Gastrocnemius medialis (tissue), 4 donors: ENCODE measurements around the gene RILP. TPM values are rescaled to one million over a fixed set of nuclear protein-coding genes. Genes with fewer than 3 reads are reported as not detected.

Source experiments
- ATAC-seq, 2 donors: fragments of 150-250 bp; one replicate each; pipeline ENCODE4 v1.9.1; 2016
- DNase-seq, 2 donors: peaks; one replicate each; pipeline ENCODE4 v3.0.0-alpha.2; 2019
- H3K27ac ChIP-seq, 4 donors: fragments of 200-600 bp; sonication (generic); 1 replicate in 1 of 4; 2 replicates in 3 of 4; pipeline ENCODE4 v1.5.1; 2016 to 2018; ENCODE audit warnings: mild to moderate bottlenecking in 2 of 4, moderate library complexity in 1 of 4
- H3K27me3 ChIP-seq, 3 donors: fragments of 200-600 bp; sonication (generic) in 2 of 3; 1 replicate in 1 of 3; 2 replicates in 2 of 3; pipeline versions ENCODE4 v1.5.1 to v1.6.0; 2016 to 2019; ENCODE audit warnings: mild to moderate bottlenecking in 1 of 3, moderate library complexity in 1 of 3
- H3K36me3 ChIP-seq, 2 donors: fragments of 200-600 bp; sonication (generic) in 1 of 2; one replicate each; pipeline ENCODE4 v1.5.1; 2017 to 2018
- H3K4me1 ChIP-seq, 2 donors: fragments of 200-600 bp; sonication (generic) in 1 of 2; one replicate each; pipeline ENCODE4 v1.5.1; 2016 to 2017; ENCODE audit warnings: mild to moderate bottlenecking in 2 of 2
- H3K4me3 ChIP-seq, 4 donors: fragments of 200-600 bp; sonication (generic) in 3 of 4; 1 replicate in 1 of 4; 2 replicates in 3 of 4; pipeline ENCODE4 v1.5.1; 2016 to 2019; ENCODE audit warnings: mild to moderate bottlenecking in 2 of 4
- H3K9me3 ChIP-seq, 3 donors: fragments of 200-600 bp; sonication (generic) in 2 of 3; 1 replicate in 1 of 3; 2 replicates in 2 of 3; pipeline ENCODE4 v1.5.1; 2016 to 2019
- POLR2A ChIP-seq, 2 donors: fragments of 450-650 bp; IDR thresholded peaks; one replicate each; pipeline ENCODE4 v1.6.1; 2017; ENCODE audit warnings: antibody characterized with exemption in 2 of 2, mild to moderate bottlenecking in 2 of 2, moderate library complexity in 2 of 2
- in situ Hi-C, 4 donors: fragments of 200-750 bp; cut with MboI; loops; one replicate each; pipeline versions ENCODE4 v1.15.0 to v1.8.0; 2017; ENCODE audit warnings: low sequenced_read_pairs in 4 of 4
- intact Hi-C: fragments of 100-400 bp; cut with DNase I; formaldehyde crosslinking; loops from one replicate; pipeline ENCODE4 v1.15.1; 2023; ENCODE audit warnings: low total_unique reads
- total RNA-seq, 4 donors: library from RNA; depleted of rRNA; stranded (reverse); fragments of >200 nt; gene quantifications; one replicate each; pipeline versions ENCODE4 v1.1.0 to v1.2.3, GENCODE V29; 2016
- TF ChIP-seq, protein P1 (sequence below), 5 experiments: fragments of 450-650 bp in 3 of 5; fragments of 200-600 bp in 2 of 5; sonication (generic) in 2 of 5; IDR thresholded peaks in 4 of 5; conservative IDR thresholded peaks in 1 of 5; 1 replicate in 4 of 5; 2 replicates in 1 of 5; pipeline ENCODE4 v1.5.1; 2016 to 2019; ENCODE audit warnings: antibody characterized with exemption in 5 of 5, mild to moderate bottlenecking in 3 of 5, moderate library complexity in 3 of 5

Gene RILP
- total RNA-seq, 4 donors from 2014 or later = 45.5 to 94.7 (median 58.9) TPM

- intact Hi-C loops (no loop called here), in situ Hi-C loops (no loop called here)
- no peak for TF ChIP-seq POLR2A (IDR thresholded peaks at IDR 0.05)
- TF ChIP-seq, protein P1, sequence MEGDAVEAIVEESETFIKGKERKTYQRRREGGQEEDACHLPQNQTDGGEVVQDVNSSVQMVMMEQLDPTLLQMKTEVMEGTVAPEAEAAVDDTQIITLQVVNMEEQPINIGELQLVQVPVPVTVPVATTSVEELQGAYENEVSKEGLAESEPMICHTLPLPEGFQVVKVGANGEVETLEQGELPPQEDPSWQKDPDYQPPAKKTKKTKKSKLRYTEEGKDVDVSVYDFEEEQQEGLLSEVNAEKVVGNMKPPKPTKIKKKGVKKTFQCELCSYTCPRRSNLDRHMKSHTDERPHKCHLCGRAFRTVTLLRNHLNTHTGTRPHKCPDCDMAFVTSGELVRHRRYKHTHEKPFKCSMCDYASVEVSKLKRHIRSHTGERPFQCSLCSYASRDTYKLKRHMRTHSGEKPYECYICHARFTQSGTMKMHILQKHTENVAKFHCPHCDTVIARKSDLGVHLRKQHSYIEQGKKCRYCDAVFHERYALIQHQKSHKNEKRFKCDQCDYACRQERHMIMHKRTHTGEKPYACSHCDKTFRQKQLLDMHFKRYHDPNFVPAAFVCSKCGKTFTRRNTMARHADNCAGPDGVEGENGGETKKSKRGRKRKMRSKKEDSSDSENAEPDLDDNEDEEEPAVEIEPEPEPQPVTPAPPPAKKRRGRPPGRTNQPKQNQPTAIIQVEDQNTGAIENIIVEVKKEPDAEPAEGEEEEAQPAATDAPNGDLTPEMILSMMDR (IDR thresholded peaks at IDR 0.05 in 4 of 5, conservative IDR thresholded peaks at IDR 0.05 in 1 of 5) = no peak
- peak in 1 of 2 donors; percentile 17 for ATAC-seq
- no peak for DNase-seq
- no peaks in the 10 kb centered on the region for H3K27me3 ChIP-seq
- no peaks in the 10 kb centered on the region for H3K9me3 ChIP-seq
- H3K36me3 ChIP-seq = peaks cover 0 to 4% of the 10 kb centered on the region in 2 donors
- H3K4me3 ChIP-seq = no peak overlapping the region
- peaks cover 4 to 18% of the 10 kb centered on the region in 2 donors for H3K4me1 ChIP-seq
- H3K27ac ChIP-seq = peak overlapping the region in 2 of 4 donors; percentile 28 to 34
These were observed 29.2 kb downstream of the RILP start for GRCh38 chr17:1620486-1620885.

DNA sequence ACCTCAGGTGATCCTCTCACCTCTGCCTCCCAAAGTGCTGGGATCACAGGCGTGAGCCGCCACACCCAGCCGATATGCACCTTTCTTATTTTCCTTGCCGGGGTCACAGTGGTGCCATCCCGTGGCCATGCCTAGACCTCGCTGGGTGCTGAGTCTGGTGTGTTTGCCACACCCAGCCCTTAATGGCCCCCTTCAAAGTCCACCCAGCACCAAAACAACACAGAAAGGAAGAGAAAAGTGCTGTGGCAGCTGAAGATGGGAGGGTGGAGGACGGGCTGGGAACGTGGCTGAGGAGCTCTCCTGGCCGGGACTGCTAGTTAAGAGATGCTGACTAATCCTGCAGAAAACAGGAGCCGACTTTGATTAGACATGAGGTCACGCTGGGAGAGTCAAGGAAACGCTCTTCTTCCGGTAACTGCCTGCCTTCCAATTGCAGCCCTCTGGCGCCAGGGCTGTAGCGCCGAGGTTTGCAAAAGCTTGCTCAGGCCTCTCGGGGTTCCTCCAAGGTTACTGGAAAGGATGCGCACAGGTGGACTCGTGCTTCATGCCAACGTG is 32.0 kb downstream of the RILP start:
- no peaks in the 10 kb centered on the region for H3K27me3 ChIP-seq
- no peaks in the 10 kb centered on the region for H3K9me3 ChIP-seq
- DNase-seq (peak in 1 of 2 donors; percentile 28), ATAC-seq (peak; percentile 69 to 77)
- in situ Hi-C loops (no loop called here), intact Hi-C loops (no loop called here)
- no peak for TF ChIP-seq POLR2A (IDR thresholded peaks at IDR 0.05)
- TF ChIP-seq, protein P1 (IDR thresholded peaks at IDR 0.05 in 4 of 5, conservative IDR thresholded peaks at IDR 0.05 in 1 of 5) = no peak
- peak overlapping the region in 2 of 4 donors; percentile 39 to 53 for H3K27ac ChIP-seq
- peaks cover 4 to 17% of the 10 kb centered on the region in 2 donors for H3K4me1 ChIP-seq
- H3K36me3 ChIP-seq = peaks cover 0 to 22% of the 10 kb centered on the region in 2 donors
- H3K4me3 ChIP-seq = no peak overlapping the region

GRCh38 chr17:1616101-1616500 is 33.6 kb downstream of the RILP start:
- H3K27ac ChIP-seq = no peak overlapping the region
- in situ Hi-C loops (no loop called here), intact Hi-C loops (no loop called here)
- peaks cover 0 to 26% of the 10 kb centered on the region in 2 donors for H3K36me3 ChIP-seq
- no peaks in the 10 kb centered on the region for H3K9me3 ChIP-seq
- no peak overlapping the region for H3K4me3 ChIP-seq
- H3K27me3 ChIP-seq = no peaks in the 10 kb centered on the region
- no peak for TF ChIP-seq POLR2A (IDR thresholded peaks at IDR 0.05)
- TF ChIP-seq, protein P1 (IDR thresholded peaks at IDR 0.05 in 4 of 5, conservative IDR thresholded peaks at IDR 0.05 in 1 of 5) = no peak
- DNase-seq = no peak
- peaks cover 4 to 11% of the 10 kb centered on the region in 2 donors for H3K4me1 ChIP-seq
- ATAC-seq = no peak

- H3K36me3 ChIP-seq = peaks cover 0 to 26% of the 10 kb centered on the region in 2 donors
These were observed 37.3 kb downstream of the RILP start for GRCh38 chr17:1612400-1612799.

More at GRCh38 chr17:1612400-1612799, 37.3 kb downstream of the RILP start:
- H3K4me1 ChIP-seq = no peaks in the 10 kb centered on the region
- intact Hi-C loops (no loop called here), in situ Hi-C loops (no loop called here)
- H3K9me3 ChIP-seq = no peaks in the 10 kb centered on the region
- H3K27ac ChIP-seq = no peak overlapping the region
- DNase-seq (no peak), ATAC-seq (no peak)
- no peak overlapping the region for H3K4me3 ChIP-seq
- TF ChIP-seq, protein P1 (IDR thresholded peaks at IDR 0.05 in 4 of 5, conservative IDR thresholded peaks at IDR 0.05 in 1 of 5) = no peak
- TF ChIP-seq POLR2A (IDR thresholded peaks at IDR 0.05) = no peak
- H3K27me3 ChIP-seq = no peaks in the 10 kb centered on the region
